ENCODE measurements around the gene RELL2. TPM values are rescaled to one million over a fixed set of nuclear protein-coding genes. Genes with fewer than 3 reads are reported as not detected.
"Not testable (repeated sequence)": the region's sequence is repeated elsewhere in the genome, so short reads cannot be mapped to it uniquely, and the experiment has no call there.

Gene RELL2
- total RNA-seq, 1 donor from 2014 or later: 12.6 TPM

DNA sequence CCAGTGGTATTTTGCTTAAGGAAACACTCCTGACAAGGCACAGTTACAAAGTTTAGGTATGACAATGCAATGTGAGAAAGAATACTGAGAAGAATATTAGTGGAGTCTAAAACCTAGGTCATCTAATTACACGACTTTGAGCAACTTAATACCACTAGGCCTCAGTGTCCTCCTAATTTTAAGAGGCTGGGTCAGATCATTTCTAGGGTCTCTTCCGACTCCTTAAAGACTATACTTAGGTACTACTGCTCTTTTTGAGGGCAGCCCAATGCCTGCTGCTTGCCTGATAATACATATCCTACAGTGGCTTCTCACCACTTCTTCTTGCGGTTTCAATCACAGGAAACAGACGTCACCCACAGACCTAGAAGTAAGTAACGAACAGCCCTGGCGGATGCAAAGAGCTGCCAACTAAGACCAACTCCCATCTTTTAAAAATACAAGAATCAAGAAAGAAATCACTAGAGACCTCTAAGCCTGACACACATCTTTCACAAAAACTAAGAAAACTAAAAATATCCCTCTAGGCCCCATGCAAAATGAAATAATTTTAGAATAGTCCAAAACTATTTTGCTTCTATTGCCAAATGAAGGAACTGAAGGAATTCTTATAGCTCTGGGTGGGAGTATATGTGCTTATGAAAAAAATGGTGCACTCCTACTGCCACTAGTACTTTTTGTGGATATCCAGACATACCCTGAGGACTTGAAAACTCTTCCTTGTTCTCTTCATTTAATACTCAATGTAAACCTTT is 31.1 kb upstream of the RELL2 start:
- no peak overlapping the region for H3K4me3 Mint-ChIP-seq (ENCODE audit: unreplicated experiment)
- TF ChIP-seq, protein P1, sequence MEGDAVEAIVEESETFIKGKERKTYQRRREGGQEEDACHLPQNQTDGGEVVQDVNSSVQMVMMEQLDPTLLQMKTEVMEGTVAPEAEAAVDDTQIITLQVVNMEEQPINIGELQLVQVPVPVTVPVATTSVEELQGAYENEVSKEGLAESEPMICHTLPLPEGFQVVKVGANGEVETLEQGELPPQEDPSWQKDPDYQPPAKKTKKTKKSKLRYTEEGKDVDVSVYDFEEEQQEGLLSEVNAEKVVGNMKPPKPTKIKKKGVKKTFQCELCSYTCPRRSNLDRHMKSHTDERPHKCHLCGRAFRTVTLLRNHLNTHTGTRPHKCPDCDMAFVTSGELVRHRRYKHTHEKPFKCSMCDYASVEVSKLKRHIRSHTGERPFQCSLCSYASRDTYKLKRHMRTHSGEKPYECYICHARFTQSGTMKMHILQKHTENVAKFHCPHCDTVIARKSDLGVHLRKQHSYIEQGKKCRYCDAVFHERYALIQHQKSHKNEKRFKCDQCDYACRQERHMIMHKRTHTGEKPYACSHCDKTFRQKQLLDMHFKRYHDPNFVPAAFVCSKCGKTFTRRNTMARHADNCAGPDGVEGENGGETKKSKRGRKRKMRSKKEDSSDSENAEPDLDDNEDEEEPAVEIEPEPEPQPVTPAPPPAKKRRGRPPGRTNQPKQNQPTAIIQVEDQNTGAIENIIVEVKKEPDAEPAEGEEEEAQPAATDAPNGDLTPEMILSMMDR (IDR thresholded peaks at IDR 0.05; ENCODE audit: partially characterized antibody, unreplicated experiment): no peak

DNA sequence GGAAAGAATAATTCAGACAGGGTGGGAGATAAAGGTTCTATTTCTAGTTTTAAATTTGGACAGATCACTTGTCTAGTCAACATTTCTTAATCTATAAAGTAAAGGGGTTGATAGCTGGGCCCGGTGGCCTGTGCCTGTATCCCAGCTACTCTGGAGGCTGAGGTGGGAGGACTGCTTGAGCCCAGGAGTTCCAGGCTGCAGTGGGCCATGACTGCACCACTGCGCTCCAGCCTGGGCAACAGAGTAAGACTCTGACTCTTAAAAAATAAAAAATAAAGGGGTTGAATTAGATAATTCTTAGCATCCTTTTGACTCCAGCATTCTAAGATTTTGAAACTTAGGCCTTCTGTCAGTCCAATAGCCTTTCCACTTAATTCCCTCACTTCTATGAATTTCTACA is 28.8 kb upstream of the RELL2 start:
- Mint-ChIP-seq H3K27me3 (ENCODE audit: unreplicated experiment) (no peaks in the 10 kb centered on the region), H3K9me3 (ENCODE audit: unreplicated experiment) (no peaks in the 10 kb centered on the region), H3K4me1 (ENCODE audit: low read depth, unreplicated experiment) (peaks cover 3% of the 10 kb centered on the region), H3K27ac (ENCODE audit: unreplicated experiment) (no peak overlapping the region), H3K36me3 (ENCODE audit: unreplicated experiment) (no peaks in the 10 kb centered on the region), H3K4me3 (ENCODE audit: unreplicated experiment) (no peak overlapping the region)
- no peak for DNase-seq
- TF ChIP-seq, protein P1 (IDR thresholded peaks at IDR 0.05; ENCODE audit: partially characterized antibody, unreplicated experiment): no peak

More for the DNA sequence above, 31.1 kb upstream of the RELL2 start:
- Mint-ChIP-seq H3K27ac (ENCODE audit: unreplicated experiment) (no peak overlapping the region), H3K4me1 (ENCODE audit: low read depth, unreplicated experiment) (peaks cover 3% of the 10 kb centered on the region), H3K9me3 (ENCODE audit: unreplicated experiment) (no peaks in the 10 kb centered on the region), H3K36me3 (ENCODE audit: unreplicated experiment) (no peaks in the 10 kb centered on the region), H3K27me3 (ENCODE audit: unreplicated experiment) (no peaks in the 10 kb centered on the region)
- DNase-seq: no peak

DNA sequence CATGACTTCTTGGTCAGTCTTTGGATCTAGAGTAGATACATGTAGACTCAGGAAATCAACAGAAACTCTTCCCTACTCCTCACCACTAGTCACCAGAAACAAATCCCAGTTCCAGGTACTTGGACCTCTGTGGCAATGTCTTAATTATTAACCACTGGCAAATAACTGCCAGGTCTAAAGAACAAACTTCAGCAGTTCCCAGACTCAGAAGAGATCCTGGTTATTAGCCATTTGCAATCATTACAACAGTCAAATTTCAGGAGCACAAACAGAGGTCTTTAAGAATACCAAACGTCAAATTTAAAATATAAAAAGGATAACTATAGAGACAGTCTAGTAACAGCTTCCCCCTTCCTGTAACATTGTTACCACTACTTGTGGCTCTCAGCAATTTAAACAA is 28.2 kb upstream of the RELL2 start:
- Mint-ChIP-seq H3K27me3 (ENCODE audit: unreplicated experiment) (no peaks in the 10 kb centered on the region), H3K27ac (ENCODE audit: unreplicated experiment) (no peak overlapping the region), H3K9me3 (ENCODE audit: unreplicated experiment) (no peaks in the 10 kb centered on the region), H3K4me1 (ENCODE audit: low read depth, unreplicated experiment) (peaks cover 6% of the 10 kb centered on the region), H3K36me3 (ENCODE audit: unreplicated experiment) (no peaks in the 10 kb centered on the region), H3K4me3 (ENCODE audit: unreplicated experiment) (no peak overlapping the region)
- TF ChIP-seq, protein P1 (IDR thresholded peaks at IDR 0.05; ENCODE audit: partially characterized antibody, unreplicated experiment): no peak
- no peak for DNase-seq

DNA sequence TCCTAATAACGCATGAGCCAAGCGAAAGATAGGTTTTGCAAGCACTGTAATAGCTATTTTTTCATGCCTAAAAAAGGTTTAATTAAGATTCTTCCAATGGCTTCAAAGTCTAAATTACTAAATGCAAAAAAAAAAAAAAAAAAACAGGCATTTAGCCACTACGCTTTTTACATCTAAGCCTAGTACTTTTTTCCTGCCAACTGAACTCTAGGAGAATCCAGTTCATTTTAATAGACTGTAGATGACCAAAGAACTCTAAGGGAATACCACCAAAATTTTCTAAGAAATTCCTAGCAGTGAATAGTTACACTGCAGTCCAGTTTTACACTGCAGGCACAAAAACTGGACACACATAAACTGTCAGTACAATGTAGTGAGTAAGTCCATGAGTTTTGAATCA is 27.8 kb upstream of the RELL2 start:
- Mint-ChIP-seq H3K4me3 (ENCODE audit: unreplicated experiment) (no peak overlapping the region), H3K27ac (ENCODE audit: unreplicated experiment) (no peak overlapping the region), H3K27me3 (ENCODE audit: unreplicated experiment) (no peaks in the 10 kb centered on the region), H3K36me3 (ENCODE audit: unreplicated experiment) (no peaks in the 10 kb centered on the region), H3K9me3 (ENCODE audit: unreplicated experiment) (no peaks in the 10 kb centered on the region), H3K4me1 (ENCODE audit: low read depth, unreplicated experiment) (peaks cover 7% of the 10 kb centered on the region)
- DNase-seq: no peak
- TF ChIP-seq, protein P1 (IDR thresholded peaks at IDR 0.05; ENCODE audit: partially characterized antibody, unreplicated experiment): no peak

DNA sequence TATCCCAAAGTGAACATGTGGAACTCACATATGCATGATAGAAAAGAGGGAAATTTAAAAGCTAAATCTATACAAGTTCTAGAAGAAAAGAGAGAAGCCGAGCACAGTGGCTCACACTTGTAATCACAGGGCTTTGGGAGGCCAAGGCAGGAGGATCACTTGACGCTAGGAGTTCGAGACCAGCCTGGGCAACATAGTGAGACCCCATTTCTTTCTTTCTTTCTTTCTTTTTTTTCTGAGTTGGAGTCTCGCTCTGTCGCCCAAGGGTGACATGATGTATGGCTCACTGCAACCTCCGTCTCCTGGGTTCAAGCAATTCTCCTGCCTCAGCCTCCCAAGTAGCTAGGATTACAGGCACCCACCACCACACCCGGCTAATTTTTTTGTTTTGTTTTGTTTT is 26.9 kb upstream of the RELL2 start:
- H3K4me1 Mint-ChIP-seq (ENCODE audit: low read depth, unreplicated experiment); H3K36me3 Mint-ChIP-seq (ENCODE audit: unreplicated experiment); H3K9me3 Mint-ChIP-seq (ENCODE audit: unreplicated experiment); H3K4me3 Mint-ChIP-seq (ENCODE audit: unreplicated experiment); H3K27me3 Mint-ChIP-seq (ENCODE audit: unreplicated experiment); DNase-seq; H3K27ac Mint-ChIP-seq (ENCODE audit: unreplicated experiment): not testable (repeated sequence)
